Stimulated activated CD4-positive, alpha-beta T cell treated with anti-CD3 and anti-CD28 coated beads, Interleukin-1b, Interleukin-23, amount 100 ng/mL, for 24 hours (primary cell): ENCODE measurements around the gene TMEFF2.
"Not testable (repeated sequence)": the region's sequence is repeated elsewhere in the genome, so short reads cannot be mapped to it uniquely, and the experiment has no call there.

Experiments
- DNase-seq, 4 experiments: peaks; one replicate each; pipeline ENCODE4 v3.0.0-alpha.2; 2020; ENCODE audit warnings: low read depth in 4 of 4, low spot score in 1 of 4

TMEFF2 gene

GRCh38 chr2:191936882-191937405 is 257.8 kb downstream of the TMEFF2 start:
- DNase-seq, result no peak

- no peak for DNase-seq
Measured at GRCh38 chr2:191935247-191935646, 259.5 kb downstream of the TMEFF2 start.

- DNase-seq, result peak in 1 of 4 experiments; percentile 0
Measured at GRCh38 chr2:191933307-191934105, 261.2 kb downstream of the TMEFF2 start.

- DNase-seq, result no peak
Measured at GRCh38 chr2:191932286-191932685, 262.4 kb downstream of the TMEFF2 start.

GRCh38 chr2:191931329-191931728 is 263.4 kb downstream of the TMEFF2 start:
- no peak for DNase-seq

GRCh38 chr2:191930205-191930604 is 264.5 kb downstream of the TMEFF2 start:
- no peak for DNase-seq

- DNase-seq, result no peak
Measured at GRCh38 chr2:191929288-191929687, 265.4 kb downstream of the TMEFF2 start.

- DNase-seq, result no peak
Measured at GRCh38 chr2:191927991-191928390, 266.7 kb downstream of the TMEFF2 start.

GRCh38 chr2:191927319-191927867 is 267.3 kb downstream of the TMEFF2 start:
- no peak for DNase-seq

- DNase-seq, result no peak
Measured at GRCh38 chr2:191926671-191927070, 268.1 kb downstream of the TMEFF2 start.

GRCh38 chr2:191923652-191923997 is 271.1 kb downstream of the TMEFF2 start:
- no peak for DNase-seq

- no peak for DNase-seq
Measured at GRCh38 chr2:191922736-191923651, 271.7 kb downstream of the TMEFF2 start.

- not testable (repeated sequence) for DNase-seq
Measured at GRCh38 chr2:191921650-191922049, 273.1 kb downstream of the TMEFF2 start.

- no peak for DNase-seq
Measured at GRCh38 chr2:191920502-191920901, 274.2 kb downstream of the TMEFF2 start.

- DNase-seq, result no peak
Measured at GRCh38 chr2:191917967-191918651, 276.6 kb downstream of the TMEFF2 start.

- no peak for DNase-seq
Measured at GRCh38 chr2:191917430-191917881, 277.3 kb downstream of the TMEFF2 start.

GRCh38 chr2:191916826-191917225 is 277.9 kb downstream of the TMEFF2 start:
- DNase-seq, result no peak

GRCh38 chr2:191915750-191916149 is 279.0 kb downstream of the TMEFF2 start:
- DNase-seq, result no peak

GRCh38 chr2:191913796-191914195 is 280.9 kb downstream of the TMEFF2 start:
- no peak for DNase-seq

GRCh38 chr2:191912764-191913163 is 282.0 kb downstream of the TMEFF2 start:
- DNase-seq, result no peak

GRCh38 chr2:191910518-191910917 is 284.2 kb downstream of the TMEFF2 start:
- DNase-seq, result no peak
